ENCODE results near the gene ABTB1.
A peak's percentile ranks its signal among the peaks of the same experiment; 100 is the strongest.

Gene ABTB1

GRCh38 chr3:127729556-127730056 lies 56.9 kb downstream of the ABTB1 start:
- no peak overlapping the region for H2AK5ac ChIP-seq (ENCODE audit: low read depth, low read length)
- H2BK15ac ChIP-seq (ENCODE audit: low read length): no peak overlapping the region
- H3K79me1 ChIP-seq (ENCODE audit: low read depth, low read length): no peaks in the 10 kb centered on the region
- H3K9ac ChIP-seq (ENCODE audit: low read depth, low read length, poor library complexity): no peak overlapping the region
- no peak overlapping the region for H4K91ac ChIP-seq (ENCODE audit: low read depth, low read length, poor library complexity)
- H2AFZ ChIP-seq (ENCODE audit: low read length): no peak overlapping the region
- WGBS, 2 donors (ENCODE audit: extremely low coverage in 2 of 2, insufficient read length in 2 of 2, insufficient replicate concordance in 1 of 2): no CpG with 5 or more reads among the region's 4 CpGs
- no peak overlapping the region for H4K8ac ChIP-seq (ENCODE audit: low read depth, low read length)
- H3K18ac ChIP-seq (ENCODE audit: low read length): no peak overlapping the region
- no peak overlapping the region for H3K4me2 ChIP-seq (ENCODE audit: insufficient read depth, low read length, poor library complexity, severe bottlenecking)
- H3K23ac ChIP-seq (ENCODE audit: low read depth, low read length, poor library complexity): no peak overlapping the region
- DNase-seq (ENCODE audit: low spot score): no peak
- H3K9me3 ChIP-seq (replicated peaks in 1 of 2; ENCODE audit: control insufficient read depth in 2 of 2, insufficient read depth in 1 of 2, low read depth in 1 of 2, low read length in 2 of 2): no peaks in the 10 kb centered on the region
- no peak overlapping the region for H3K4me3 ChIP-seq (ENCODE audit: low read length in 2 of 2)
- no peaks in the 10 kb centered on the region for H3K36me3 ChIP-seq (replicated peaks in 1 of 2; ENCODE audit: control insufficient read depth in 2 of 2, insufficient read depth in 2 of 2, low read length in 2 of 2)
- peaks cover 0 to 9% of the 10 kb centered on the region in 2 donors for H3K4me1 ChIP-seq (ENCODE audit: control insufficient read depth in 2 of 2, insufficient read depth in 1 of 2, low read depth in 1 of 2, low read length in 2 of 2)
- H3K27ac ChIP-seq (replicated peaks; ENCODE audit: low read length): no peak overlapping the region
- H3K27me3 ChIP-seq (ENCODE audit: control insufficient read depth in 3 of 3, insufficient read depth in 3 of 3, low read depth in 1 of 3, low read length in 3 of 3): peaks cover 0 to 21% (median 0%) of the 10 kb centered on the region in 3 experiments
- no peak overlapping the region for H2BK120ac ChIP-seq (ENCODE audit: low read depth, low read length)
- H3K4ac ChIP-seq (ENCODE audit: low read length): no peak overlapping the region
- H2BK5ac ChIP-seq (ENCODE audit: low read length): no peak overlapping the region
- no peak overlapping the region for H2BK12ac ChIP-seq (ENCODE audit: low read length)
- H3K14ac ChIP-seq (ENCODE audit: low read length): no peak overlapping the region

- no peak for DNase-seq (ENCODE audit: low spot score)
- WGBS, 2 donors (ENCODE audit: extremely low coverage in 2 of 2, insufficient read length in 2 of 2, insufficient replicate concordance in 1 of 2): no CpG with 5 or more reads among the region's 8 CpGs
Measured at GRCh38 chr3:127730171-127730570, 57.4 kb downstream of the ABTB1 start.

More at GRCh38 chr3:127730171-127730570, 57.4 kb downstream of the ABTB1 start:
- H2BK5ac ChIP-seq (ENCODE audit: low read length): no peak overlapping the region
- H3K27ac ChIP-seq (replicated peaks; ENCODE audit: low read length): no peak overlapping the region
- H2BK120ac ChIP-seq (ENCODE audit: low read depth, low read length): no peak overlapping the region
- H4K91ac ChIP-seq (ENCODE audit: low read depth, low read length, poor library complexity): no peak overlapping the region
- no peaks in the 10 kb centered on the region for H3K36me3 ChIP-seq (replicated peaks in 1 of 2; ENCODE audit: control insufficient read depth in 2 of 2, insufficient read depth in 2 of 2, low read length in 2 of 2)
- peak overlapping the region in 1 of 2 donors; percentile 51 for H3K4me3 ChIP-seq (ENCODE audit: low read length in 2 of 2)
- no peak overlapping the region for H2BK12ac ChIP-seq (ENCODE audit: low read length)
- H3K9ac ChIP-seq (ENCODE audit: low read depth, low read length, poor library complexity): no peak overlapping the region
- no peak overlapping the region for H3K23ac ChIP-seq (ENCODE audit: low read depth, low read length, poor library complexity)
- H3K4me2 ChIP-seq (ENCODE audit: insufficient read depth, low read length, poor library complexity, severe bottlenecking): no peak overlapping the region
- no peaks in the 10 kb centered on the region for H3K9me3 ChIP-seq (replicated peaks in 1 of 2; ENCODE audit: control insufficient read depth in 2 of 2, insufficient read depth in 1 of 2, low read depth in 1 of 2, low read length in 2 of 2)
- no peak overlapping the region for H2AFZ ChIP-seq (ENCODE audit: low read length)
- H3K4ac ChIP-seq (ENCODE audit: low read length): no peak overlapping the region
- no peak overlapping the region for H3K14ac ChIP-seq (ENCODE audit: low read length)
- peak overlapping the region; percentile 11 for H3K18ac ChIP-seq (ENCODE audit: low read length)
- H4K8ac ChIP-seq (ENCODE audit: low read depth, low read length): no peak overlapping the region
- no peak overlapping the region for H2BK15ac ChIP-seq (ENCODE audit: low read length)
- H3K27me3 ChIP-seq (ENCODE audit: control insufficient read depth in 3 of 3, insufficient read depth in 3 of 3, low read depth in 1 of 3, low read length in 3 of 3): peaks cover 0 to 27% (median 0%) of the 10 kb centered on the region in 3 experiments
- H3K79me1 ChIP-seq (ENCODE audit: low read depth, low read length): no peaks in the 10 kb centered on the region
- no peak overlapping the region for H2AK5ac ChIP-seq (ENCODE audit: low read depth, low read length)
- H3K4me1 ChIP-seq (ENCODE audit: control insufficient read depth in 2 of 2, insufficient read depth in 1 of 2, low read depth in 1 of 2, low read length in 2 of 2): peaks cover 0 to 12% of the 10 kb centered on the region in 2 donors
